ENCODE results near the gene LDLRAD4.

GRCh38 chr18:13423352-13423751 lies 204.8 kb downstream of the LDLRAD4 start:
- TF ChIP-seq ARNTL (CRISPR knock-in tag; IDR thresholded peaks at IDR 0.05; ENCODE audit: borderline replicate concordance, low read depth) (no peak), PATZ1 (CRISPR knock-in tag; IDR thresholded peaks at IDR 0.05; ENCODE audit: borderline replicate concordance) (no peak), BACH2 (CRISPR knock-in tag; IDR thresholded peaks at IDR 0.05; ENCODE audit: borderline replicate concordance) (no peak), TCF4 (CRISPR knock-in tag; IDR thresholded peaks at IDR 0.05; ENCODE audit: borderline replicate concordance) (no peak), ZNF8 (CRISPR knock-in tag; IDR thresholded peaks at IDR 0.05) (no peak), GLIS3 (CRISPR knock-in tag; IDR thresholded peaks at IDR 0.05) (no peak), CREB5 (CRISPR knock-in tag; IDR thresholded peaks at IDR 0.05; ENCODE audit: low read depth) (no peak), OSR1 (CRISPR knock-in tag; IDR thresholded peaks at IDR 0.05) (no peak), ZFP3 (CRISPR knock-in tag; IDR thresholded peaks at IDR 0.05) (no peak), ZNF70 (CRISPR knock-in tag; IDR thresholded peaks at IDR 0.05) (no peak), ESRRG (CRISPR knock-in tag; IDR thresholded peaks at IDR 0.05) (no peak), CSRNP3 (CRISPR knock-in tag; IDR thresholded peaks at IDR 0.05) (no peak), ZC3H10 (CRISPR knock-in tag; IDR thresholded peaks at IDR 0.05) (no peak)

Measured in SK-N-SH treated with all-trans-retinoic acid at 6 μM for 48 hours (cell line).